Hepatocyte (in vitro differentiated cells): ENCODE data around the gene SYTL5. TPM values are rescaled to one million over a fixed set of nuclear protein-coding genes. Genes with fewer than 3 reads are reported as not detected.
A peak's percentile ranks its signal among the peaks of the same experiment; 100 is the strongest.

Experiments used
- DNase-seq: peaks from one replicate; pipeline ENCODE4 v3.0.0-alpha.2; 2016; ENCODE audit warnings: low spot score
- H2AFZ ChIP-seq: fragments of 200-600 bp; sonication (generic); 2 replicates; pipeline ENCODE4 v1.6.0; 2016; ENCODE audit warnings: antibody characterized with exemption, mild to moderate bottlenecking
- H3K27ac ChIP-seq: fragments of 200-600 bp; sonication (generic); 2 replicates; pipeline ENCODE4 v1.5.1; 2016; ENCODE audit warnings: mild to moderate bottlenecking
- H3K27me3 ChIP-seq: fragments of 200-600 bp; sonication (generic); 2 replicates; pipeline ENCODE4 v1.6.1; 2016
- H3K36me3 ChIP-seq: fragments of 200-600 bp; sonication (generic); replicated peaks from 2 replicates; pipeline ENCODE4 v1.5.1; 2016; ENCODE audit warnings: low read depth; ENCODE audit not compliant: insufficient read depth
- H3K4me1 ChIP-seq: fragments of 200-600 bp; sonication (generic); 2 replicates; pipeline ENCODE4 v1.5.1; 2016; ENCODE audit warnings: mild to moderate bottlenecking, moderate library complexity; ENCODE audit not compliant: insufficient read depth
- H3K4me2 ChIP-seq: fragments of 200-600 bp; sonication (generic); 2 replicates; pipeline ENCODE4 v1.6.0; 2016
- H3K4me3 ChIP-seq: fragments of 200-600 bp; sonication (generic); 2 replicates; pipeline ENCODE4 v1.5.1; 2016; ENCODE audit warnings: mild to moderate bottlenecking
- H3K79me2 ChIP-seq: fragments of 200-600 bp; sonication (generic); 2 replicates; pipeline ENCODE4 v1.6.0; 2017; ENCODE audit warnings: mild to moderate bottlenecking
- H3K9me2 ChIP-seq: fragments of 200-600 bp; sonication (generic); replicated peaks from 2 replicates; pipeline ENCODE4 v1.6.0; 2017; ENCODE audit warnings: mild to moderate bottlenecking; ENCODE audit not compliant: insufficient read depth
- H3K9me3 ChIP-seq: fragments of 200-600 bp; sonication (generic); 2 replicates; pipeline ENCODE4 v1.5.1; 2016; ENCODE audit warnings: low read depth, mild to moderate bottlenecking
- H4K20me1 ChIP-seq: fragments of 200-600 bp; sonication (generic); 2 replicates; pipeline ENCODE4 v1.6.0; 2016; ENCODE audit warnings: mild to moderate bottlenecking; ENCODE audit not compliant: insufficient read depth, poor library complexity, severe bottlenecking
- CTCF ChIP-seq: fragments of 200-600 bp; sonication (generic); IDR thresholded peaks from 2 replicates; pipeline ENCODE4 v1.5.1; 2016; ENCODE audit warnings: antibody characterized with exemption, mild to moderate bottlenecking; ENCODE audit not compliant: poor library complexity
- EZH2 ChIP-seq: fragments of 200-600 bp; sonication (generic); IDR thresholded peaks from 2 replicates; pipeline ENCODE4 v1.6.1; 2016; ENCODE audit warnings: antibody characterized with exemption, mild to moderate bottlenecking, borderline replicate concordance
- EZH2phosphoT487 ChIP-seq: fragments of 200-600 bp; sonication (generic); IDR thresholded peaks from one replicate; pipeline ENCODE4 v1.6.1; 2018; ENCODE audit warnings: antibody characterized with exemption, mild to moderate bottlenecking, low read depth, moderate library complexity; ENCODE audit not compliant: unreplicated experiment, severe bottlenecking
- WGBS: methylation state at CpG from one replicate; pipeline ENCODE4 v1.1.6; 2016; ENCODE audit warnings: low lambda C conversion rate; ENCODE audit errors: missing lambda C conversion rate; 5-methylcytosine and 5-hydroxymethylcytosine counted together
- polyA plus RNA-seq: library from polyadenylated mRNA; unstranded; fragments of >200 nt; fragmentation: Nextera tagmentation; extraction: Ambion mirVana; gene quantifications from 2 replicates; pipeline ENCODE4 v1.2.1, GENCODE V29; 2016
- total RNA-seq: library from RNA; depleted of rRNA; stranded (reverse); fragments of >200 nt; gene quantifications from 2 replicates; pipeline ENCODE4 v1.2.3, GENCODE V29; 2014

SYTL5 gene
- total and polyA plus RNA-seq, 2 experiments from 2014 or later, result 1.2 to 8.0 TPM

DNA sequence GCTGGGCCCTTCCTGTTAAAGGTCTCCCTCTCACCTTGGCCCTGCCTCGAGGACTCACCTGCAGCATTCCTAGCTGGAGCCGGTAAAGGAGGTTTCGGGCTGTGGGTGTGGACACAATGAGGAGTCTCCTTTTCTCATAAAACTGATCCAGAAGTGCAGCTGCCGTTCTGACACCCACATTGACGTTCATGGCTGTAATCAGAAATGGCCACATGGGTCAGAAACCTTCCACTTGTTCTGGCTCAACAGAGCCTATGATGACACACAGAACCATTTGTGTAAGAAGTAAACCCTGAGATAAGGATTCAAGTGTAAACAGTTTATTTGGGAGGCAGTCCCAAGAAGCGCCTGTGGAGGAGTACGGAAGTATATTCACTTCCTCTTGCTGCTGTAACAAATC is 150.5 kb downstream of the SYTL5 start:
- H2AFZ ChIP-seq, result no peak overlapping the region
- TF ChIP-seq EZH2phosphoT487, result no peak
- TF ChIP-seq EZH2, result no peak
- no peak for TF ChIP-seq CTCF

GRCh38 chrX:38163193-38163592 is 156.8 kb downstream of the SYTL5 start:
- H3K27me3 ChIP-seq, result no peaks in the 10 kb centered on the region
- H3K27ac ChIP-seq, result no peak overlapping the region
- no peaks in the 10 kb centered on the region for H3K79me2 ChIP-seq
- H3K4me1 ChIP-seq, result no peaks in the 10 kb centered on the region
- no peak overlapping the region for H2AFZ ChIP-seq
- no peaks in the 10 kb centered on the region for H3K9me3 ChIP-seq
- H4K20me1 ChIP-seq, result no peaks in the 10 kb centered on the region
- H3K9me2 ChIP-seq, result no peaks in the 10 kb centered on the region
- TF ChIP-seq EZH2phosphoT487 (no peak), CTCF (no peak), EZH2 (no peak)
- no peak overlapping the region for H3K4me2 ChIP-seq
- no peaks in the 10 kb centered on the region for H3K36me3 ChIP-seq
- DNase-seq, result no peak
- no peak overlapping the region for H3K4me3 ChIP-seq

More for the DNA sequence above, 150.5 kb downstream of the SYTL5 start:
- WGBS, result 68% methylated on average over 7 of the region's 7 CpGs
- Histone ChIP-seq H3K4me1 (peaks cover 4% of the 10 kb centered on the region), H3K27me3 (no peaks in the 10 kb centered on the region), H3K9me2 (no peaks in the 10 kb centered on the region), H4K20me1 (no peaks in the 10 kb centered on the region), H3K4me3 (no peak overlapping the region), H3K27ac (peak overlapping the region; percentile 54), H3K36me3 (no peaks in the 10 kb centered on the region), H3K4me2 (no peak overlapping the region), H3K9me3 (no peaks in the 10 kb centered on the region), H3K79me2 (no peaks in the 10 kb centered on the region)
- no peak for DNase-seq

GRCh38 chrX:38165023-38165422 is 158.7 kb downstream of the SYTL5 start:
- Histone ChIP-seq H3K9me3 (no peaks in the 10 kb centered on the region), H3K4me1 (no peaks in the 10 kb centered on the region), H3K27me3 (no peaks in the 10 kb centered on the region), H2AFZ (no peak overlapping the region), H3K27ac (no peak overlapping the region), H3K4me2 (no peak overlapping the region), H3K36me3 (no peaks in the 10 kb centered on the region), H3K9me2 (no peaks in the 10 kb centered on the region), H3K79me2 (no peaks in the 10 kb centered on the region), H3K4me3 (no peak overlapping the region), H4K20me1 (no peaks in the 10 kb centered on the region)
- 88% methylated on average over 1 of the region's 1 CpG for WGBS
- no peak for DNase-seq
- TF ChIP-seq CTCF, result no peak
- TF ChIP-seq EZH2phosphoT487, result no peak
- TF ChIP-seq EZH2, result no peak
